HepG2 (cell line): ENCODE measurements around the gene BLVRB. TPM values are rescaled to one million over a fixed set of nuclear protein-coding genes. Genes with fewer than 3 reads are reported as not detected.
A peak's percentile ranks its signal among the peaks of the same experiment; 100 is the strongest.

Source experiments
- DNMT1 ChIP-seq: sonication (generic); formaldehyde crosslinking; IDR thresholded peaks from 2 replicates; pipeline ENCODE4 v1.5.1; 2020; ENCODE audit warnings: mild to moderate bottlenecking, missing genetic modification reagents
- FOXK2 ChIP-seq: fragments of 450-650 bp; IDR thresholded peaks from 2 replicates; pipeline ENCODE4 v1.6.1; 2016
- HMG20B ChIP-seq: conservative IDR thresholded peaks from 2 replicates; pipeline ENCODE4 v1.6.1; 2016; ENCODE audit warnings: missing genetic modification reagents, missing compliant biosample characterization
- IRF2 ChIP-seq: IDR thresholded peaks from 2 replicates; pipeline ENCODE4 v1.6.1; 2018; ENCODE audit warnings: missing genetic modification reagents, missing compliant biosample characterization
- NFATC3 ChIP-seq: sonication (generic); formaldehyde crosslinking; IDR thresholded peaks from 2 replicates; pipeline ENCODE4 v1.5.1; 2020; ENCODE audit warnings: mild to moderate bottlenecking, missing genetic modification reagents
- NPAS2 ChIP-seq: sonication (generic); formaldehyde crosslinking; IDR thresholded peaks from 2 replicates; pipeline ENCODE4 v1.8.0; 2022; ENCODE audit warnings: mild to moderate bottlenecking, missing genetic modification reagents, borderline replicate concordance
- PRMT3 ChIP-seq: sonication (generic); formaldehyde crosslinking; IDR thresholded peaks from 2 replicates; pipeline ENCODE4 v1.8.1; 2022; ENCODE audit warnings: low read depth, mild to moderate bottlenecking, moderate library complexity, missing genetic modification reagents, borderline replicate concordance
- RBFOX2 ChIP-seq: fragments of 200-400 bp; formaldehyde crosslinking; IDR thresholded peaks from 2 replicates; pipeline ENCODE4 v1.6.1; 2017; ENCODE audit warnings: low read depth, mild to moderate bottlenecking, low read length
- TEF ChIP-seq: sonication (generic); formaldehyde crosslinking; IDR thresholded peaks from 2 replicates; pipeline ENCODE4 v1.5.0; 2020; ENCODE audit warnings: missing genetic modification reagents
- ZBTB34 ChIP-seq: sonication (generic); formaldehyde crosslinking; IDR thresholded peaks from 2 replicates; pipeline ENCODE4 v1.8.0; 2022; ENCODE audit warnings: mild to moderate bottlenecking, missing genetic modification reagents
- ZFY ChIP-seq: sonication (generic); formaldehyde crosslinking; IDR thresholded peaks from 2 replicates; pipeline ENCODE4 v1.4.0; 2020; ENCODE audit warnings: missing genetic modification reagents
- ZKSCAN5 ChIP-seq: sonication (generic); formaldehyde crosslinking; IDR thresholded peaks from 2 replicates; pipeline ENCODE4 v1.5.1; 2020; ENCODE audit warnings: mild to moderate bottlenecking, missing genetic modification reagents
- ZNF276 ChIP-seq: sonication (generic); formaldehyde crosslinking; IDR thresholded peaks from 2 replicates; pipeline ENCODE4 v1.4.0; 2020; ENCODE audit warnings: mild to moderate bottlenecking, low read depth, missing genetic modification reagents
- polyA plus RNA-seq, 8 experiments: library from polyadenylated mRNA; depleted of rRNA in 3 of 8; stranded (reverse) in 7 of 8; unstranded in 1 of 8; fragments of >200 nt; fragmentation: Illumina TruSeq in 4 of 8; extraction: Trizol in 4 of 8; gene quantifications; 2 replicates each; pipeline versions ENCODE4 v1.2.1 to v1.2.3, GENCODE V29; 2011 to 2016; ENCODE audit warnings: low read depth in 4 of 8, missing spikeins in 1 of 8, mixed read lengths in 1 of 8; ENCODE audit not compliant: insufficient read depth in 1 of 8
- total RNA-seq, 5 experiments: library from RNA; depleted of rRNA; stranded (reverse); fragments of >200 nt; fragmentation: Illumina TruSeq; extraction: Trizol; gene quantifications; 2 replicates each; pipeline ENCODE4 v1.2.3, GENCODE V29; 2016; ENCODE audit warnings: low read depth in 1 of 5
- TF ChIP-seq, protein P1 (sequence below): sonication (generic); formaldehyde crosslinking; IDR thresholded peaks from 2 replicates; pipeline ENCODE4 v1.5.1; 2020; ENCODE audit warnings: missing genetic modification reagents, mild to moderate bottlenecking, borderline replicate concordance
- TF ChIP-seq, protein P2 (sequence below): sonication (generic); IDR thresholded peaks from 2 replicates; pipeline ENCODE4 v1.6.1; 2016; ENCODE audit warnings: low read depth, borderline replicate concordance
- TF ChIP-seq, protein P3 (sequence below): sonication (generic); formaldehyde crosslinking; IDR thresholded peaks from 2 replicates; pipeline ENCODE4 v1.4.0; 2020; ENCODE audit warnings: mild to moderate bottlenecking, missing genetic modification reagents
- TF ChIP-seq, protein P4 (sequence below): sonication (generic); formaldehyde crosslinking; conservative IDR thresholded peaks from 2 replicates; pipeline ENCODE4 v1.4.0; 2020; ENCODE audit warnings: missing genetic modification reagents

BLVRB gene
- total and polyA plus RNA-seq, 2 of the 13 experiments (the other 11 are each of a cell fraction or from before 2014, with no cell fraction given), result 25.9 to 51.4 TPM

GRCh38 chr19:40403262-40403984, 62.1 kb downstream of the BLVRB start (continued):
- TF ChIP-seq, protein P1, sequence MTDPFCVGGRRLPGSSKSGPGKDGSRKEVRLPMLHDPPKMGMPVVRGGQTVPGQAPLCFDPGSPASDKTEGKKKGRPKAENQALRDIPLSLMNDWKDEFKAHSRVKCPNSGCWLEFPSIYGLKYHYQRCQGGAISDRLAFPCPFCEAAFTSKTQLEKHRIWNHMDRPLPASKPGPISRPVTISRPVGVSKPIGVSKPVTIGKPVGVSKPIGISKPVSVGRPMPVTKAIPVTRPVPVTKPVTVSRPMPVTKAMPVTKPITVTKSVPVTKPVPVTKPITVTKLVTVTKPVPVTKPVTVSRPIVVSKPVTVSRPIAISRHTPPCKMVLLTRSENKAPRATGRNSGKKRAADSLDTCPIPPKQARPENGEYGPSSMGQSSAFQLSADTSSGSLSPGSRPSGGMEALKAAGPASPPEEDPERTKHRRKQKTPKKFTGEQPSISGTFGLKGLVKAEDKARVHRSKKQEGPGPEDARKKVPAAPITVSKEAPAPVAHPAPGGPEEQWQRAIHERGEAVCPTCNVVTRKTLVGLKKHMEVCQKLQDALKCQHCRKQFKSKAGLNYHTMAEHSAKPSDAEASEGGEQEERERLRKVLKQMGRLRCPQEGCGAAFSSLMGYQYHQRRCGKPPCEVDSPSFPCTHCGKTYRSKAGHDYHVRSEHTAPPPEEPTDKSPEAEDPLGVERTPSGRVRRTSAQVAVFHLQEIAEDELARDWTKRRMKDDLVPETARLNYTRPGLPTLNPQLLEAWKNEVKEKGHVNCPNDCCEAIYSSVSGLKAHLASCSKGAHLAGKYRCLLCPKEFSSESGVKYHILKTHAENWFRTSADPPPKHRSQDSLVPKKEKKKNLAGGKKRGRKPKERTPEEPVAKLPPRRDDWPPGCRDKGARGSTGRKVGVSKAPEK (CRISPR knock-in tag), result no peak
- TF ChIP-seq PRMT3 (CRISPR knock-in tag) (no peak), IRF2 (no peak), RBFOX2 (peak; percentile 58), ZKSCAN5 (CRISPR knock-in tag) (no peak), ZBTB34 (CRISPR knock-in tag) (no peak), HMG20B (CRISPR knock-in tag) (no peak), FOXK2 (no peak), TEF (CRISPR knock-in tag) (no peak), DNMT1 (CRISPR knock-in tag) (no peak), ZNF276 (CRISPR knock-in tag) (peak; percentile 32; the same call in 1 of the 2 replicates), NFATC3 (CRISPR knock-in tag) (no peak), ZFY (CRISPR knock-in tag) (peak; percentile 44; the same call in 1 of the 2 replicates), NPAS2 (CRISPR knock-in tag) (no peak)
- TF ChIP-seq, protein P2, sequence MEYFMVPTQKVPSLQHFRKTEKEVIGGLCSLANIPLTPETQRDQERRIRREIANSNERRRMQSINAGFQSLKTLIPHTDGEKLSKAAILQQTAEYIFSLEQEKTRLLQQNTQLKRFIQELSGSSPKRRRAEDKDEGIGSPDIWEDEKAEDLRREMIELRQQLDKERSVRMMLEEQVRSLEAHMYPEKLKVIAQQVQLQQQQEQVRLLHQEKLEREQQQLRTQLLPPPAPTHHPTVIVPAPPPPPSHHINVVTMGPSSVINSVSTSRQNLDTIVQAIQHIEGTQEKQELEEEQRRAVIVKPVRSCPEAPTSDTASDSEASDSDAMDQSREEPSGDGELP, result no peak
- TF ChIP-seq, protein P3, sequence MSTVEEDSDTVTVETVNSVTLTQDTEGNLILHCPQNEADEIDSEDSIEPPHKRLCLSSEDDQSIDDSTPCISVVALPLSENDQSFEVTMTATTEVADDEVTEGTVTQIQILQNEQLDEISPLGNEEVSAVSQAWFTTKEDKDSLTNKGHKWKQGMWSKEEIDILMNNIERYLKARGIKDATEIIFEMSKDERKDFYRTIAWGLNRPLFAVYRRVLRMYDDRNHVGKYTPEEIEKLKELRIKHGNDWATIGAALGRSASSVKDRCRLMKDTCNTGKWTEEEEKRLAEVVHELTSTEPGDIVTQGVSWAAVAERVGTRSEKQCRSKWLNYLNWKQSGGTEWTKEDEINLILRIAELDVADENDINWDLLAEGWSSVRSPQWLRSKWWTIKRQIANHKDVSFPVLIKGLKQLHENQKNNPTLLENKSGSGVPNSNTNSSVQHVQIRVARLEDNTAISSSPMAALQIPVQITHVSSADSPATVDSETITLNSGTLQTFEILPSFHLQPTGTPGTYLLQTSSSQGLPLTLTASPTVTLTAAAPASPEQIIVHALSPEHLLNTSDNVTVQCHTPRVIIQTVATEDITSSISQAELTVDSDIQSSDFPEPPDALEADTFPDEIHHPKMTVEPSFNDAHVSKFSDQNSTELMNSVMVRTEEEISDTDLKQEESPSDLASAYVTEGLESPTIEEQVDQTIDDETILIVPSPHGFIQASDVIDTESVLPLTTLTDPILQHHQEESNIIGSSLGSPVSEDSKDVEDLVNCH (CRISPR knock-in tag), result no peak
- TF ChIP-seq, protein P4, sequence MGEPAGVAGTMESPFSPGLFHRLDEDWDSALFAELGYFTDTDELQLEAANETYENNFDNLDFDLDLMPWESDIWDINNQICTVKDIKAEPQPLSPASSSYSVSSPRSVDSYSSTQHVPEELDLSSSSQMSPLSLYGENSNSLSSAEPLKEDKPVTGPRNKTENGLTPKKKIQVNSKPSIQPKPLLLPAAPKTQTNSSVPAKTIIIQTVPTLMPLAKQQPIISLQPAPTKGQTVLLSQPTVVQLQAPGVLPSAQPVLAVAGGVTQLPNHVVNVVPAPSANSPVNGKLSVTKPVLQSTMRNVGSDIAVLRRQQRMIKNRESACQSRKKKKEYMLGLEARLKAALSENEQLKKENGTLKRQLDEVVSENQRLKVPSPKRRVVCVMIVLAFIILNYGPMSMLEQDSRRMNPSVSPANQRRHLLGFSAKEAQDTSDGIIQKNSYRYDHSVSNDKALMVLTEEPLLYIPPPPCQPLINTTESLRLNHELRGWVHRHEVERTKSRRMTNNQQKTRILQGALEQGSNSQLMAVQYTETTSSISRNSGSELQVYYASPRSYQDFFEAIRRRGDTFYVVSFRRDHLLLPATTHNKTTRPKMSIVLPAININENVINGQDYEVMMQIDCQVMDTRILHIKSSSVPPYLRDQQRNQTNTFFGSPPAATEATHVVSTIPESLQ (CRISPR knock-in tag), result no peak
